GM10266 (cell line): ENCODE data around the gene SOX4.

ENCODE experiments used
- DNase-seq: peaks from one replicate; pipeline ENCODE4 v3.0.0; 2012; ENCODE audit errors: extremely low spot score
- TF ChIP-seq, protein P1 (sequence below): IDR thresholded peaks from 2 replicates; pipeline ENCODE4 v1.5.1; 2012; ENCODE audit warnings: mild to moderate bottlenecking, low read depth; ENCODE audit not compliant: control insufficient read depth, insufficient read depth; ENCODE audit errors: missing control alignments

The SOX4 gene

DNA sequence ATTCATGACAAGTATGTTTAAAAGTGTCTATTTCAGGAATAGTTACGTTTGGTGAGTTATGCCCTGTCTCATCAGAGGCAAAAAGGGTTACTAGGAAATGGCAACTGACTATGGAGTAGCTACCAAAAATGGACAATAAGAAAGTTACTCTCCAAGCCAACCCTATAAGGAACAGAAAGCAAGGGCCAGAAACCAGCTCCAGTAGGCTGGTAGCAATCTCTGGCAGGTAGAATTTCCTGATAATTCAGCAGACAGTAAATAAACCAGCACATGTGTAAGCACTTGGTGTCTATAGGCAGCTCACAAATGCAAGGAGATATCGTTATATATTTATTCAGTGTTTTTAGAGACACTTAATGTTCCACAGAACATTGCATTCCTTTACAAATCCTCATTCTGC lies 20.3 kb downstream of the SOX4 start:
- TF ChIP-seq, protein P1, sequence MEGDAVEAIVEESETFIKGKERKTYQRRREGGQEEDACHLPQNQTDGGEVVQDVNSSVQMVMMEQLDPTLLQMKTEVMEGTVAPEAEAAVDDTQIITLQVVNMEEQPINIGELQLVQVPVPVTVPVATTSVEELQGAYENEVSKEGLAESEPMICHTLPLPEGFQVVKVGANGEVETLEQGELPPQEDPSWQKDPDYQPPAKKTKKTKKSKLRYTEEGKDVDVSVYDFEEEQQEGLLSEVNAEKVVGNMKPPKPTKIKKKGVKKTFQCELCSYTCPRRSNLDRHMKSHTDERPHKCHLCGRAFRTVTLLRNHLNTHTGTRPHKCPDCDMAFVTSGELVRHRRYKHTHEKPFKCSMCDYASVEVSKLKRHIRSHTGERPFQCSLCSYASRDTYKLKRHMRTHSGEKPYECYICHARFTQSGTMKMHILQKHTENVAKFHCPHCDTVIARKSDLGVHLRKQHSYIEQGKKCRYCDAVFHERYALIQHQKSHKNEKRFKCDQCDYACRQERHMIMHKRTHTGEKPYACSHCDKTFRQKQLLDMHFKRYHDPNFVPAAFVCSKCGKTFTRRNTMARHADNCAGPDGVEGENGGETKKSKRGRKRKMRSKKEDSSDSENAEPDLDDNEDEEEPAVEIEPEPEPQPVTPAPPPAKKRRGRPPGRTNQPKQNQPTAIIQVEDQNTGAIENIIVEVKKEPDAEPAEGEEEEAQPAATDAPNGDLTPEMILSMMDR = no peak
- DNase-seq = no peak

- TF ChIP-seq, protein P1 = no peak
- no peak for DNase-seq
Measured at GRCh38 chr6:21614226-21614625, 20.7 kb downstream of the SOX4 start.

DNA sequence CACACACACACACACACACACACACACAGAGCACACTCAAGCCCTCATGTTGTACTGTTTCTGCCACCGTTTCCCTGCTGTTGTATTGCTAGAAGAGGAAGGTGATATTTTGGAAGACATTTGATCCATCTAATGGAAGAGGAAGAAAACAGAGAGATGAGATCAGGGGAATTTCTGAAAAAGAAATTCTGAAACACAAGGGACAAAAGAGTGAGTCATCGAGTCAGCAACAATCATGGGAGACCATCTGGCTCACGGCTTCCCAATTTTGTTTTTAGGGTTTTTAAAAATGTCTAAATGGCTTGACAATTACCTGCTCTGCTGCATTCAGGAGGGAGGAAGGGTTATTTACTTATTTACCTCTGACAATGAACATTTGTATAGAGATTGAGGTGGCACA lies 22.0 kb downstream of the SOX4 start:
- no peak for DNase-seq
- TF ChIP-seq, protein P1 = no peak

- TF ChIP-seq, protein P1 = no peak
- DNase-seq = no peak
Measured at GRCh38 chr6:21616005-21616404, 22.5 kb downstream of the SOX4 start.

DNA sequence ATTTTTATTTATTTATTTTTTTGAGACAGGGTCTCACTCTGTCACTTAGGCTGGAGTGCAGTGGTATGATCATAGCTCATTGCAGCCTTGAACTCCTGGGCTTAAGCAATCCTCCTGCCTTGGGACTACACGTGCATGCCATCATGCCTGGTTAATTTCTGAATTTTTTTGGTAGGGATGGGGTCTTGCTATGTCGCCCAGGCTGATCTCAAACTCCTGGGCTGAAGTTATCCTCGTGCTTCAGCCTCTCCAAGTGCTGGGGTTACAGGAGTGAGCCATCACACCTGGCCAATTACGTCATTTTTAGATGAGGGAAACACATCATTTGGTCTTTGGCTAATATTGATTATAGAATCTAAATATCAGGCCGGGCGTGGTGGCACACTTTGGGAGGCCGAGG lies 32.1 kb downstream of the SOX4 start:
- no peak for DNase-seq

GRCh38 chr6:21626756-21627155 lies 33.2 kb downstream of the SOX4 start:
- TF ChIP-seq, protein P1 = no peak
- no peak for DNase-seq

More for the DNA sequence above, 32.1 kb downstream of the SOX4 start:
- TF ChIP-seq, protein P1 = no peak

DNA sequence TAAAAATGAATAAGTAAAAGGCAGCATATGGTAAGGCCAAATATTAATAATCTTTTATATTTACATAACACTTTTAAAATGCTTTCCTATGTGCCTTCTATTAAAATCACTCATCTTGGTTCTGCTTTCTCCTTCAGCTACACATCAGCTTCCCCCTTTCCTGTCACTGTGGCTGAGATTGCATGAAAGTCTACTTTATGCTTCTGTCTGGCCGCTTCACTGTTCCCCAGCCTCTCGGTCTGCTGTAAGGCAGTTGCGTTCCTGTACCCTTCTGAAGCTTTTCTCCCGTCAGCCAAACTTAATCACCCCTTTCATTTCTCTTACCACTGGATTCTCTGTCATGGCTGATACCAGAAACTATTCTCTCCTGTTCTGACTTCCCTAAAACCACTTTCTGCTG lies 34.6 kb downstream of the SOX4 start:
- TF ChIP-seq, protein P1 = no peak
- DNase-seq = no peak
